Left lobe of liver (tissue), 2 donors: ENCODE data around the gene LCTL. TPM values are rescaled to one million over a fixed set of nuclear protein-coding genes. Genes with fewer than 3 reads are reported as not detected.
A peak's percentile ranks its signal among the peaks of the same experiment; 100 is the strongest.
"Not testable (repeated sequence)": the region's sequence is repeated elsewhere in the genome, so short reads cannot be mapped to it uniquely, and the experiment has no call there.

Experiments
- ATAC-seq: fragments of 200-7000 bp; cut with Tn5 transposase; one replicate; pipeline ENCODE4 v1.9.1; 2020; ENCODE audit warnings: mild to moderate bottlenecking, moderate library complexity
- DNase-seq: peaks from one replicate; pipeline ENCODE4 v3.0.0-alpha.2; 2020; ENCODE audit warnings: low spot score
- total RNA-seq: library from RNA; stranded (reverse); gene quantifications from one replicate; pipeline ENCODE4 v1.2.1, GENCODE V29; 2021
- donor health status: DM: no; HTN: no; CAD: no; lungs with moderate emphysema.
- donor health status: DM: no; HTN: yes; CAD: no.

LCTL gene
- total RNA-seq, 1 donor from 2014 or later: not detected

- DNase-seq (no peak), ATAC-seq (no peak)
Observed at GRCh38 chr15:66503780-66504562, 61.8 kb downstream of the LCTL start.

GRCh38 chr15:66503041-66503648 lies 62.7 kb downstream of the LCTL start:
- ATAC-seq, DNase-seq: not testable (repeated sequence)

- ATAC-seq (no peak), DNase-seq (no peak)
Observed at GRCh38 chr15:66502491-66502890, 63.3 kb downstream of the LCTL start.

GRCh38 chr15:66500346-66500745 lies 65.5 kb downstream of the LCTL start:
- ATAC-seq: not testable (repeated sequence)
- DNase-seq: peak; percentile 19

- ATAC-seq: peak; percentile 12
- DNase-seq: peak; percentile 37
Observed at GRCh38 chr15:66498501-66499386, 67.1 kb downstream of the LCTL start.

Other genes starting within 250 kb of the LCTL start
- 2.5 TPM for gene TIPIN, start 209.3 kb downstream of the LCTL start, total RNA-seq
- 73.8 TPM for gene MAP2K1, start 179.1 kb downstream of the LCTL start, total RNA-seq
- 16.3 TPM for gene SNAPC5, start 68.2 kb downstream of the LCTL start, total RNA-seq
- gene RPL4, start 61.1 kb downstream of the LCTL start, total RNA-seq: 753 TPM
- 3.3 TPM for gene ZWILCH, start 60.7 kb downstream of the LCTL start, total RNA-seq
- 16.2 TPM for gene SMAD6, start 136.2 kb upstream of the LCTL start, total RNA-seq